Psoas muscle (tissue), 8 donors: ENCODE results near the gene ASB18. TPM values are rescaled to one million over a fixed set of nuclear protein-coding genes. Genes with fewer than 3 reads are reported as not detected.

ENCODE experiments used
- ATAC-seq, 4 donors: fragments of 200-7000 bp; cut with Tn5 transposase; one replicate each; pipeline ENCODE4 v1.9.1; 2020; ENCODE audit warnings: moderate library complexity in 3 of 4, mild to moderate bottlenecking in 2 of 4
- DNase-seq, 2 donors: peaks; one replicate each; pipeline ENCODE4 v3.0.0-alpha.2; 2020
- H3K27ac ChIP-seq: fragments of 200-600 bp; one replicate; pipeline ENCODE4 v1.8.0; 2022
- H3K27me3 ChIP-seq, 3 donors: fragments of 200-600 bp in 1 of 3; one replicate each; pipeline versions ENCODE4 v1.6.1 to v1.8.0; 2013 to 2022; ENCODE audit warnings: low read length in 2 of 3, mild to moderate bottlenecking in 2 of 3, moderate library complexity in 1 of 3; ENCODE audit not compliant: insufficient read depth in 3 of 3
- H3K36me3 ChIP-seq, 2 donors: fragments of 200-600 bp in 1 of 2; one replicate each; pipeline versions ENCODE4 v1.6.1 to v1.8.0; 2013 to 2022; ENCODE audit warnings: low read depth in 1 of 2, mild to moderate bottlenecking in 1 of 2, moderate library complexity in 1 of 2; ENCODE audit not compliant: insufficient read depth in 1 of 2
- H3K4me1 ChIP-seq: fragments of 200-600 bp; one replicate; pipeline ENCODE4 v1.8.0; 2022
- H3K4me3 ChIP-seq: fragments of 200-600 bp; one replicate; pipeline ENCODE4 v1.8.0; 2022; ENCODE audit warnings: mild to moderate bottlenecking
- H3K9me3 ChIP-seq: fragments of 200-600 bp; one replicate; pipeline ENCODE4 v1.8.0; 2022
- CTCF ChIP-seq: fragments of 200-600 bp; IDR thresholded peaks from one replicate; pipeline ENCODE4 v1.8.0; 2022; ENCODE audit warnings: antibody characterized with exemption
- whole genome bisulfite sequencing, 3 donors: extraction: QIAGEN DNeasy Blood & Tissue Kit; methylation state at CpG; one replicate each; pipeline versions ENCODE4 v1.1.6 to v1.1.7; 2013; 5-methylcytosine and 5-hydroxymethylcytosine counted together
- intact Hi-C, 2 donors: fragments of 100-400 bp; cut with DNase I; formaldehyde crosslinking; loops; one replicate each; pipeline versions ENCODE4 v1.11.0 to v1.14.2; 2022
- long read RNA-seq, 2 donors: library from polyadenylated mRNA; unstranded; transcript quantifications; one replicate each; pipeline ENCODE4 v2.0.0, GENCODE V29; 2021
- polyA plus RNA-seq, 3 donors: library from polyadenylated mRNA; stranded (reverse); fragments of 200-250 nt; gene quantifications; one replicate each; pipeline ENCODE4 v1.2.3, GENCODE V29; 2013
- total RNA-seq, 4 donors: library from RNA; stranded (reverse); fragmentation: NEBNext Ultra II Directional in 2 of 4; extraction: Animal tissue kit (Norgen Biotek cat#: 25700) in 2 of 4; gene quantifications; one replicate each; pipeline versions ENCODE4 v1.2.1 to v1.2.4, GENCODE V29; 2021 to 2023
- donor health status: healthy with polysubstance abuse.
- donor health status: DM: no; HTN: no; CAD: no; lungs with moderate emphysema.
- donor health status: Bipolar disorder and iron deficiency.
- donor health status: healthy.
- donor health status: DM: yes; HTN: yes; CAD: no.
- donor health status: DM: no; HTN: no; CAD: no.
- donor health status: DM: no; HTN: no; CAD: no.
- donor health status: DM: yes; HTN: yes; CAD: no.

Gene ASB18
- total RNA-seq = 1 to 10 TPM in 3 of 4 donors, under 1 TPM in 1; 0.54 to 9.3 (median 1.9) TPM
- polyA plus RNA-seq = 1 to 10 TPM in 1 of 3 donors, under 1 TPM in 2; 0.04 to 1.1 (median 0.21) TPM
- long read RNA-seq, donor 1, partial matches to known transcripts = 0 of 1 reads
- long read RNA-seq, donor 1, other reads (novel, unspliced or antisense) = 1 of 1 reads
- long read RNA-seq, donor 2 = 0 reads

- H3K4me3 ChIP-seq = peak within 1 kb of the TSS; percentile 50
- H3K27ac ChIP-seq = peak within 1 kb of the TSS; percentile 86
- H3K9me3 ChIP-seq = no peaks in the 10 kb centered on the region
- ATAC-seq = peak; percentile 84 to 88 (median 86)
- intact Hi-C loops = no loop called here
- H3K27me3 ChIP-seq = no peaks in the 10 kb centered on the region
- WGBS, 3 donors = 10 to 18% (median 11%) methylated on average over 8 of the region's 8 CpGs
- peak; percentile 74 to 90 for DNase-seq
- TF ChIP-seq CTCF = no peak
- H3K4me1 ChIP-seq = peaks cover 51% of the 10 kb centered on the region
- H3K36me3 ChIP-seq = no peaks in the 10 kb centered on the region
Observed at GRCh38 chr2:236264256-236264655, at the start of gene ASB18. ASB18 (minus strand) TSS chr2:236264406; CDS start chr2:236264345, 61 bp downstream.

GRCh38 chr2:236311286-236311685 is 47.1 kb upstream of the ASB18 start:
- intact Hi-C loops = no loop called here
- no peak for ATAC-seq

GRCh38 chr2:236309669-236310029 is 45.4 kb upstream of the ASB18 start:
- H3K9me3 ChIP-seq = peaks cover 11% of the 10 kb centered on the region
- H3K36me3 ChIP-seq = no peaks in the 10 kb centered on the region
- ATAC-seq = no peak
- H3K27ac ChIP-seq = no peak overlapping the region
- intact Hi-C loops = loop anchor here in 1 of 2 donors (10.0 kb wide), 1 partner anchor 135 kb away; no protein-coding TSS in a partner anchor
- no peaks in the 10 kb centered on the region for H3K4me1 ChIP-seq
- 47 to 56% (median 47%) methylated on average over 9 of the region's 9 CpGs for WGBS, 3 donors
- H3K4me3 ChIP-seq = no peak overlapping the region
- no peaks in the 10 kb centered on the region for H3K27me3 ChIP-seq
- no peak for DNase-seq
- peak; percentile 44 for TF ChIP-seq CTCF

More at GRCh38 chr2:236311286-236311685, 47.1 kb upstream of the ASB18 start:
- Histone ChIP-seq H3K36me3 (no peaks in the 10 kb centered on the region), H3K27me3 (no peaks in the 10 kb centered on the region), H3K4me1 (no peaks in the 10 kb centered on the region), H3K27ac (no peak overlapping the region), H3K9me3 (peaks cover 11% of the 10 kb centered on the region), H3K4me3 (no peak overlapping the region)
- DNase-seq = no peak
- no peak for TF ChIP-seq CTCF
- 90 to 92% (median 91%) methylated on average over 3 of the region's 3 CpGs for WGBS, 3 donors

- intact Hi-C loops = loop anchor here in 1 of 2 donors (10.0 kb wide), 1 partner anchor 134 kb away; no protein-coding TSS in a partner anchor
- ATAC-seq (no peak), DNase-seq (no peak)
- TF ChIP-seq CTCF = no peak
- WGBS, 3 donors = 73 to 75% (median 74%) methylated on average over 19 of the region's 19 CpGs
- H3K27me3 ChIP-seq = no peaks in the 10 kb centered on the region
- H3K4me1 ChIP-seq = no peaks in the 10 kb centered on the region
- peaks cover 11% of the 10 kb centered on the region for H3K9me3 ChIP-seq
- H3K36me3 ChIP-seq = no peaks in the 10 kb centered on the region
- H3K27ac ChIP-seq = no peak overlapping the region
- H3K4me3 ChIP-seq = no peak overlapping the region
Observed at GRCh38 chr2:236308855-236309668, 44.9 kb upstream of the ASB18 start.
